ENCODE results near the gene NKX1-1.

The NKX1-1 gene

DNA sequence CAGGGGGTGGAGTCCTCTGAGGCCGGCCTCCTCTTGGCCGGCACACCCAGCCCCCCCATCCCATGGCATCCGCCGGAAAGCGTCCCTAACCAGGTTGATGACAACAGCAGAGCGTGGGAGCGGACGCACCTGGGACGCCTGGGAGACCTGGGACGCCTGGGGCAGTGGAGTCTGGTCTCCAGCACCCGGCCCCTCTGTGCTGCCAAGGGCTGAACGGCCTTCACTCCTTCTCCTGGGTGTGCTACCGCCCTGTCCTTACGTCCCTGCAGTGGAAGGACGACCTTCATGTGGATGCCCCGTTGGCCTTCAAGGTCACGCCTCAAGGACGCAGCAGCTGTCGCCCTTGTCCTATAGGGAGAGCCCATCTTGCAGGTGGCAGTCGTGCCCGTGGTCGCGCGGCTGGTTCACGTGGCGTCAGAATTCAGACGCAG is 26.9 kb downstream of the NKX1-1 start:
- DNase-seq (no peak), ATAC-seq (ENCODE audit: insufficient read depth, low read depth) (no peak)
- H3K9me3 ChIP-seq (ENCODE audit: insufficient read depth, low read length, severe bottlenecking): no peaks in the 10 kb centered on the region
- H3K9ac ChIP-seq (ENCODE audit: low read depth, low read length): no peak overlapping the region
- H3K79me2 ChIP-seq (ENCODE audit: insufficient read depth, low read length): no peaks in the 10 kb centered on the region
- H3K27ac ChIP-seq (ENCODE audit: low read length): no peak overlapping the region
- no peaks in the 10 kb centered on the region for H3K4me1 ChIP-seq (ENCODE audit: insufficient read depth, low read length)
- no peak overlapping the region for H2AFZ ChIP-seq (ENCODE audit: low read depth, low read length)
- no peaks in the 10 kb centered on the region for H3K27me3 ChIP-seq (ENCODE audit: insufficient read depth, low read length, poor library complexity)
- TF ChIP-seq, protein P1, sequence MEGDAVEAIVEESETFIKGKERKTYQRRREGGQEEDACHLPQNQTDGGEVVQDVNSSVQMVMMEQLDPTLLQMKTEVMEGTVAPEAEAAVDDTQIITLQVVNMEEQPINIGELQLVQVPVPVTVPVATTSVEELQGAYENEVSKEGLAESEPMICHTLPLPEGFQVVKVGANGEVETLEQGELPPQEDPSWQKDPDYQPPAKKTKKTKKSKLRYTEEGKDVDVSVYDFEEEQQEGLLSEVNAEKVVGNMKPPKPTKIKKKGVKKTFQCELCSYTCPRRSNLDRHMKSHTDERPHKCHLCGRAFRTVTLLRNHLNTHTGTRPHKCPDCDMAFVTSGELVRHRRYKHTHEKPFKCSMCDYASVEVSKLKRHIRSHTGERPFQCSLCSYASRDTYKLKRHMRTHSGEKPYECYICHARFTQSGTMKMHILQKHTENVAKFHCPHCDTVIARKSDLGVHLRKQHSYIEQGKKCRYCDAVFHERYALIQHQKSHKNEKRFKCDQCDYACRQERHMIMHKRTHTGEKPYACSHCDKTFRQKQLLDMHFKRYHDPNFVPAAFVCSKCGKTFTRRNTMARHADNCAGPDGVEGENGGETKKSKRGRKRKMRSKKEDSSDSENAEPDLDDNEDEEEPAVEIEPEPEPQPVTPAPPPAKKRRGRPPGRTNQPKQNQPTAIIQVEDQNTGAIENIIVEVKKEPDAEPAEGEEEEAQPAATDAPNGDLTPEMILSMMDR (IDR thresholded peaks at IDR 0.05; ENCODE audit: borderline replicate concordance, extremely low read depth, low read length, poor library complexity, severe bottlenecking): no peak
- no peak for TF ChIP-seq EZH2 (IDR thresholded peaks at IDR 0.05; ENCODE audit: borderline replicate concordance, low read depth, low read length, severe bottlenecking)
- peaks cover 13% of the 10 kb centered on the region for H3K36me3 ChIP-seq (ENCODE audit: insufficient read depth, low read length)
- H4K20me1 ChIP-seq (ENCODE audit: insufficient read depth, low read length): 0 out of 2 replicates have a peak, but pooled peaks cover 3% of the 10 kb centered on the region
- H3K4me2 ChIP-seq (ENCODE audit: insufficient read depth, low read length): no peak overlapping the region
- H3K4me3 ChIP-seq (ENCODE audit: low read depth in 1 of 2, low read length in 2 of 2): no peak overlapping the region

DNA sequence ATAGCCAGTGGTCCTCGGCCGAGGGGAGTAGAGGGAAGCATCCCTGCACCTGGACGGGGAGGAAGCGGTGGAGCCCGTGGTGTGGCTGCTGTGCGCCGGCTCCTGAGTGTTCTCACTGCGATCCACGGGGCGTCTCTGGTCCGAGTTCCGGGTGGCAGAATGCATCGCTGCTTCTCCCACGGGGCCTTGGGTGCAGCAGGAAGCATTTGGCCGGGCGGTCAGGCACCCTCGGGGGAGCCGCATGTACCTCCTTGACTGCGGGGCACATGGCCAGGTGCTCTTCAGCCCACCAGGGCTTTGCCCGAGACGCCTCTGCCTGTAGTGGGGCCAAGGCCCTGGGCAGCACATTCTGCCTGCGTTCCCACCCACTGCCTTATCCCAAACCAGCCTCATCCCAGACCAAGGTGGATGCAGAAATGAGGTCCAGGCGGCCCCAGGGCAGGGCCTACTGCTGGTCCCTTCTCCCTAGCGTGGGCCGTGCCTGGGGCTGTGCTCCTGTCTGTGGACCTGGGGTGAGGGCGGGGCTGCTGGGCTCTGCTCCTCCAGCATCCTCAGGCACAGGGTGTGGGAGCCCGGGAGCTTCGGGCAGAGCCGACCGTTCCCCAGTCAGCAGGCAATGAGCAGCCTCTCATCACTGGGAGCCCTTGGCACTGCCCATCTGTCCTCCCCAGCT is 27.5 kb downstream of the NKX1-1 start:
- Histone ChIP-seq H3K27me3 (ENCODE audit: insufficient read depth, low read length, poor library complexity) (no peaks in the 10 kb centered on the region), H3K79me2 (ENCODE audit: insufficient read depth, low read length) (no peaks in the 10 kb centered on the region), H3K9ac (ENCODE audit: low read depth, low read length) (no peak overlapping the region), H3K4me3 (ENCODE audit: low read depth in 1 of 2, low read length in 2 of 2) (no peak overlapping the region), H4K20me1 (ENCODE audit: insufficient read depth, low read length) (0 out of 2 replicates have a peak, but pooled peaks cover 3% of the 10 kb centered on the region), H2AFZ (ENCODE audit: low read depth, low read length) (no peak overlapping the region), H3K36me3 (ENCODE audit: insufficient read depth, low read length) (peaks cover 13% of the 10 kb centered on the region), H3K27ac (ENCODE audit: low read length) (no peak overlapping the region), H3K4me2 (ENCODE audit: insufficient read depth, low read length) (no peak overlapping the region), H3K4me1 (ENCODE audit: insufficient read depth, low read length) (no peaks in the 10 kb centered on the region), H3K9me3 (ENCODE audit: insufficient read depth, low read length, severe bottlenecking) (no peaks in the 10 kb centered on the region)
- no peak for DNase-seq
- no peak for ATAC-seq (ENCODE audit: insufficient read depth, low read depth)
- TF ChIP-seq, protein P1 (IDR thresholded peaks at IDR 0.05; ENCODE audit: borderline replicate concordance, extremely low read depth, low read length, poor library complexity, severe bottlenecking): no peak
- no peak for TF ChIP-seq EZH2 (IDR thresholded peaks at IDR 0.05; ENCODE audit: borderline replicate concordance, low read depth, low read length, severe bottlenecking)

DNA sequence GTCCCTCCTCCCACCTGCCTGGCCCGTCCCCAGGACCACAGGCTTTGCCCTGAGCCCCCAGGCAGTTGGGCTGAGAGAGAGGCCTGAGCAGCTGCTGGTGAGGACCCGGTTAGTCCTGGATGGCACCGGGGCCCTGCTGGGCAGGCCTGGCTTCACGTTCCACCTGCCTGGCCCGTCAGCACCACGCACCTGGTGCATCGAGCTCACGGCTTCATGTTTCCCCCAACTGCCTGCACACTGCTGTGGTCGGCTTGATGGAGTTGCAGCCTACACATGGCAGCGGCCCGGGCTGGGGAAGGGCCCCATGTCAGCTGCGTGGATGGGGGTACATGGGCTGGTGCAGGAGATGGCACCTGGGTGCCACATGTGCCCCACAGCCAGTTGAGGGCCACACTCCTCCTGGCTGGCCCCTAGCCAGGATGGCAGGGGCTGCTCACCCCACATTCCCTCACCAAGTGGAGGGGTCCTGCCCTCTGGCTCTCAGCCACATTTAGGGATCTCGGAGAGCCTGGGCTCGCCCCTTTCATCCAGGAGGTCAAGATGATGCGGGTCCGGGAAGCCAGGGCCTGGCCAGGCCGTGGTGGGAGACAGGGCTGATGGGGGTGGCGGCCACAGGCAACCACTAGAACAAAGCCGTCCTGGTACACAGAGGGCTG is 28.5 kb downstream of the NKX1-1 start:
- ATAC-seq (ENCODE audit: insufficient read depth, low read depth) (no peak), DNase-seq (no peak)
- Histone ChIP-seq H3K36me3 (ENCODE audit: insufficient read depth, low read length) (peaks cover 9% of the 10 kb centered on the region), H3K27ac (ENCODE audit: low read length) (no peak overlapping the region), H4K20me1 (ENCODE audit: insufficient read depth, low read length) (0 out of 2 replicates have a peak, but pooled peaks cover 3% of the 10 kb centered on the region), H3K27me3 (ENCODE audit: insufficient read depth, low read length, poor library complexity) (no peaks in the 10 kb centered on the region), H3K4me2 (ENCODE audit: insufficient read depth, low read length) (no peak overlapping the region), H3K9ac (ENCODE audit: low read depth, low read length) (no peak overlapping the region), H3K4me1 (ENCODE audit: insufficient read depth, low read length) (no peaks in the 10 kb centered on the region), H2AFZ (ENCODE audit: low read depth, low read length) (no peak overlapping the region), H3K4me3 (ENCODE audit: low read depth in 1 of 2, low read length in 2 of 2) (no peak overlapping the region), H3K79me2 (ENCODE audit: insufficient read depth, low read length) (no peaks in the 10 kb centered on the region), H3K9me3 (ENCODE audit: insufficient read depth, low read length, severe bottlenecking) (no peaks in the 10 kb centered on the region)
- no peak for TF ChIP-seq EZH2 (IDR thresholded peaks at IDR 0.05; ENCODE audit: borderline replicate concordance, low read depth, low read length, severe bottlenecking)
- TF ChIP-seq, protein P1 (IDR thresholded peaks at IDR 0.05; ENCODE audit: borderline replicate concordance, extremely low read depth, low read length, poor library complexity, severe bottlenecking): no peak
